IMR-90 (cell line): Measurements from ENCODE around the gene APC2.

Experiments used
- CTCF ChIP-seq: conservative IDR thresholded peaks from 2 replicates; pipeline ENCODE4 v1.5.1; 2012; ENCODE audit warnings: mild to moderate bottlenecking, low read depth, low read length, improper control_type of control experiment
- MAZ ChIP-seq: IDR thresholded peaks from 2 replicates; pipeline ENCODE4 v1.6.1; 2012; ENCODE audit warnings: low read depth, mild to moderate bottlenecking, low read length, improper control_type of control experiment, moderate library complexity, borderline replicate concordance

- no peak for TF ChIP-seq MAZ
- TF ChIP-seq CTCF, result no peak
Measured at GRCh38 chr19:1412323-1412923, 37.5 kb upstream of the APC2 start.
